Colonic mucosa (tissue), 4 donors: Measurements from ENCODE around the gene HIPK1. TPM values are rescaled to one million over a fixed set of nuclear protein-coding genes. Genes with fewer than 3 reads are reported as not detected.

Source experiments
- DNase-seq: peaks from one replicate; pipeline ENCODE4 v3.0.0-alpha.2; 2020
- H3K27ac ChIP-seq: fragments of 200-600 bp; one replicate; pipeline ENCODE4 v1.8.0; 2021
- H3K27me3 ChIP-seq: fragments of 200-600 bp; one replicate; pipeline ENCODE4 v1.8.0; 2021
- H3K36me3 ChIP-seq: fragments of 200-600 bp; one replicate; pipeline ENCODE4 v1.8.0; 2021
- H3K4me1 ChIP-seq: fragments of 200-600 bp; one replicate; pipeline ENCODE4 v1.8.0; 2021; ENCODE audit warnings: mild to moderate bottlenecking
- H3K4me3 ChIP-seq: fragments of 200-600 bp; one replicate; pipeline ENCODE4 v1.8.0; 2021
- H3K9ac ChIP-seq, 2 donors: one replicate each; pipeline ENCODE4 v1.7.0; 2013; ENCODE audit warnings: control low read depth in 2 of 2, low read depth in 2 of 2, low read length in 2 of 2
- H3K9me3 ChIP-seq: fragments of 200-600 bp; one replicate; pipeline ENCODE4 v1.8.0; 2021
- intact Hi-C: fragments of 100-400 bp; cut with DNase I; formaldehyde crosslinking; loops from one replicate; pipeline ENCODE4 v1.14.1; 2022
- total RNA-seq, 2 donors: library from RNA; stranded (reverse); fragmentation: NEBNext Ultra II Directional in 1 of 2; extraction: Animal tissue kit (Norgen Biotek cat#: 25700) in 1 of 2; gene quantifications; one replicate each; pipeline ENCODE4 v1.2.1, GENCODE V29; 2021
- TF ChIP-seq, protein P1 (sequence below): fragments of 200-600 bp; IDR thresholded peaks from one replicate; pipeline ENCODE4 v1.8.0; 2022; ENCODE audit warnings: antibody characterized with exemption, mild to moderate bottlenecking
- donor health status: healthy.
- donor health status: DM: no; HTN: no; CAD: no.
- donor health status: DM: no; HTN: no; CAD: no.

The HIPK1 gene
- total RNA-seq, 2 donors from 2014 or later: 61.2 to 91.2 TPM

GRCh38 chr1:114025609-114026401 is 96.7 kb downstream of the HIPK1 start:
- no peaks in the 10 kb centered on the region for H3K36me3 ChIP-seq
- no peak overlapping the region for H3K9ac ChIP-seq
- H3K4me3 ChIP-seq: no peak overlapping the region
- H3K27ac ChIP-seq: no peak overlapping the region
- no peak for DNase-seq
- no peaks in the 10 kb centered on the region for H3K4me1 ChIP-seq
- H3K27me3 ChIP-seq: no peaks in the 10 kb centered on the region
- intact Hi-C loops: no loop called here
- no peaks in the 10 kb centered on the region for H3K9me3 ChIP-seq
- TF ChIP-seq, protein P1, sequence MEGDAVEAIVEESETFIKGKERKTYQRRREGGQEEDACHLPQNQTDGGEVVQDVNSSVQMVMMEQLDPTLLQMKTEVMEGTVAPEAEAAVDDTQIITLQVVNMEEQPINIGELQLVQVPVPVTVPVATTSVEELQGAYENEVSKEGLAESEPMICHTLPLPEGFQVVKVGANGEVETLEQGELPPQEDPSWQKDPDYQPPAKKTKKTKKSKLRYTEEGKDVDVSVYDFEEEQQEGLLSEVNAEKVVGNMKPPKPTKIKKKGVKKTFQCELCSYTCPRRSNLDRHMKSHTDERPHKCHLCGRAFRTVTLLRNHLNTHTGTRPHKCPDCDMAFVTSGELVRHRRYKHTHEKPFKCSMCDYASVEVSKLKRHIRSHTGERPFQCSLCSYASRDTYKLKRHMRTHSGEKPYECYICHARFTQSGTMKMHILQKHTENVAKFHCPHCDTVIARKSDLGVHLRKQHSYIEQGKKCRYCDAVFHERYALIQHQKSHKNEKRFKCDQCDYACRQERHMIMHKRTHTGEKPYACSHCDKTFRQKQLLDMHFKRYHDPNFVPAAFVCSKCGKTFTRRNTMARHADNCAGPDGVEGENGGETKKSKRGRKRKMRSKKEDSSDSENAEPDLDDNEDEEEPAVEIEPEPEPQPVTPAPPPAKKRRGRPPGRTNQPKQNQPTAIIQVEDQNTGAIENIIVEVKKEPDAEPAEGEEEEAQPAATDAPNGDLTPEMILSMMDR: no peak

GRCh38 chr1:114026797-114027196 is 97.7 kb downstream of the HIPK1 start:
- DNase-seq: no peak
- TF ChIP-seq, protein P1: no peak
- intact Hi-C loops: no loop called here
- Histone ChIP-seq H3K36me3 (no peaks in the 10 kb centered on the region), H3K9ac (no peak overlapping the region), H3K9me3 (no peaks in the 10 kb centered on the region), H3K4me1 (no peaks in the 10 kb centered on the region), H3K27me3 (no peaks in the 10 kb centered on the region), H3K27ac (no peak overlapping the region), H3K4me3 (no peak overlapping the region)

Other genes starting within 250 kb of the HIPK1 start
- 1 to 10 TPM; 8.5 to 9.8 TPM for gene PHTF1, start 169.8 kb upstream of the HIPK1 start, total RNA-seq
- gene RSBN1, start 116.8 kb upstream of the HIPK1 start, total RNA-seq: 10 to 100 TPM; 21.7 to 27.4 TPM
- gene PTPN22, start 57.6 kb upstream of the HIPK1 start, total RNA-seq: 1 to 10 TPM; 3.7 to 5.9 TPM
- 100 to 1,000 TPM; 116 to 191 TPM for gene BCL2L15, start 41.7 kb upstream of the HIPK1 start, total RNA-seq
- gene AP4B1, start 24.5 kb upstream of the HIPK1 start, total RNA-seq: 10 to 100 TPM; 19.7 to 31.5 TPM
- 1 to 10 TPM; 5.4 to 9.5 TPM for gene DCLRE1B, start 24.0 kb upstream of the HIPK1 start, total RNA-seq
- 10 to 100 TPM in 1 of 2 donors, 1 to 10 TPM in 1; 6.1 to 17.4 TPM for gene OLFML3, start 50.1 kb downstream of the HIPK1 start, total RNA-seq
- under 1 TPM; 0.22 to 0.35 TPM for gene SYT6, start 224.5 kb downstream of the HIPK1 start, total RNA-seq